ENCODE results near the gene SCYL3.
A peak's percentile ranks its signal among the peaks of the same experiment; 100 is the strongest.
"Not testable (repeated sequence)": the region's sequence is repeated elsewhere in the genome, so short reads cannot be mapped to it uniquely, and the experiment has no call there.

Gene SCYL3

DNA sequence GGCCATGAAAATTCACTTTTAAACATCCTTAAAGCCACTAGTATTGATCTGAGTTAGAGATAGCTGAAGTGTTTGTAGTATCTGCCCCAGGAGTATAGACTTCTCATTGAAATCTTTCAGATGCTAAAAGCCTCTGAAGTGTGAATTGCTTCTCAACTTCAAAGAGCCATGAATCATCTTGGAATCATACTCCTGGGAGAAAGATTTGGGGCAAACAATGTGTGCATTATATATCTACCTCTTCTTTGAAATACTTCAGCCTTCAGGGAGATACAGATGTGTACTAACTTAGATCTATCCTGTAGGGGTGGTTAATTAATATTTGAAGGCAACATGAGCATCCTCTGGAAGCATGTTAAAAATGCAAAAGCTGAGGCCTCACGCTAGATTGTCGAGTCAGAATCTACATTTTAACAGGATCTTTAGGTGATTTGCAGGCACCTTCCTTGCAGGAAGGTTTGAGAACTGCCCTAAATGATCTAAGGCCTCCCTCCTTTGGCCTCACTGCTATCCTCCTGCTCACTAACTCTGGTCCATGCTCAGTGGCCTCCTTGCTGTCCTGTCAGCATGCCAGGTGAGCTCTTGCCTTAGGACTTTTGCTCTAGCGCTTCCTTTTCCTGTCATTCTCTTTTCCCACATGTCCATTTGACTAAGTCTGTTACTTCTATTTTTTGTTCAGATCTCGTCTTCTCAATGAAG lies 6.0 kb upstream of the SCYL3 start:
- DNase-seq (ENCODE audit: low read depth), result no peak

DNA sequence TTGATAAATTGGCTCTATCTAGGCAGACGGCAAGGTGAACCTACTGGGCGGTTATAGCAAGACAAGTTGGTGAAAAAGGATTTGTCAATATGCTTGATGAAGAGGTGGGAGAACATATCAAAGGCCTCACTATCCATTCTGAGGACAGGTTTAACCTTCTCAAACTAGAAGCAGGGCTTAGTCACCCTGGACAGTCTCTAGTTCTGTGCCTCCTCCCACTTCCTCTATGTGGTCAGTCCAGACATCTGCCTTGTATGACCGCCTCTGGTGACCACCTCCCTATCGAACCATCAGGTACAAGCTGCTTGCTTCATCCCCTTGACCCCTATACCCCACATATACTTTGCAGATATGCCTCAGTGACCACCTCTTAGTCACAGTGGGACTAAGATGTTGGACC lies 2.3 kb upstream of the SCYL3 start:
- DNase-seq (ENCODE audit: low read depth), result peak; percentile 43

GRCh38 chr1:169894424-169895145 lies 889 bp upstream of the SCYL3 start:
- no peak for DNase-seq (ENCODE audit: low read depth)

GRCh38 chr1:169892927-169893644 lies 610 bp downstream of the SCYL3 start:
- peak; percentile 44 for DNase-seq (ENCODE audit: low read depth)

DNA sequence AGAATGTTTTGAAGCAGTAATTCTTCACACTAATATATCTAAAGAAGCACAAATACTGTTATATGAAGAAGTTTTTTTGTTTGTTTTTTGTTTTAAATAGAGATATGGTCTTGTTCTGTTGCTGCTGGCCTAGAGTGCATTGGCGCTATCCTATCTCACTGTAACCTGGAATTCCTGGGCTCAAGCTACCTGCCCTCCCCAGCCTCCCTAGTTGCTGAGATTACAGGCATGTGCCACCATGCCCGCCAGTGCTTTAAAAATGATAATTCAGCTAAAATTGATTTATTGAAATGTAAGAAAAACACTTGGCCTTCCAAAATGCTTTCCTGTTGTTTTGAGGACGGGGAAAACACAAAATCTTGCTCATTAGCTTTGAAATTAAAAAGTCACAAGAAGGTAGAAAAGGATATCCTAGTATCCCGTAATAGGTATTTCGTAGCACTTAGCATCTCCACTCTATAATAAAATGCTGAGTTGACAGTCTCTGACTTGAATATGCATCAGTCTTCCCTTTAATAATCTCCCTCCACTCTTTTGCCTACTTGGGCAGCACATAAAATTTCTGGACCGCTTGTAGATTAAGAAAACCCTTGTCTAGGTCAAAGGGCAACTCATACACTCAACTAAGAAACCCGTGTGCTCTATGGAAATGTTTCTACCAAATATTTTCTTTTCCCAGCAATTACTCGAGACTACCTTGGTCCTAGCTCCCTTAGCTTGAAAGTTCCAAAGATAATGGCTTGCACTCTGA lies 1.3 kb downstream of the SCYL3 start:
- peak; percentile 12 for DNase-seq (ENCODE audit: low read depth)

DNA sequence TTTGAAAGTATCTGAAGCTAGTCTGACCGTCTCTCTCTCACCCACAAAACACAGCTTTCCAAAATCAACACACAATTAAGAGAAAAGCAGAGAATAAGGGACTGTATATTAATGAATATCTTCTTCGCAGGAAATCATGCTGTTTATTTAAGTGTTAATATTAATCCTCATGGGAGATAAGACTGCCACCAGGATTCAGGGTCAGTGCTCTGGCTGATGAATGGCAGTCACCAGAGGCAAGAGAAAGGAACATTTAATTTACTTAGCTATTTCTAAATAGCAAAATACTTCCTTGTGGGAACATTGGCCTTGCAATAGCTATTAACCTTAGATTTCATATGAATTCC lies 2.2 kb downstream of the SCYL3 start:
- DNase-seq (ENCODE audit: low read depth), result no peak

DNA sequence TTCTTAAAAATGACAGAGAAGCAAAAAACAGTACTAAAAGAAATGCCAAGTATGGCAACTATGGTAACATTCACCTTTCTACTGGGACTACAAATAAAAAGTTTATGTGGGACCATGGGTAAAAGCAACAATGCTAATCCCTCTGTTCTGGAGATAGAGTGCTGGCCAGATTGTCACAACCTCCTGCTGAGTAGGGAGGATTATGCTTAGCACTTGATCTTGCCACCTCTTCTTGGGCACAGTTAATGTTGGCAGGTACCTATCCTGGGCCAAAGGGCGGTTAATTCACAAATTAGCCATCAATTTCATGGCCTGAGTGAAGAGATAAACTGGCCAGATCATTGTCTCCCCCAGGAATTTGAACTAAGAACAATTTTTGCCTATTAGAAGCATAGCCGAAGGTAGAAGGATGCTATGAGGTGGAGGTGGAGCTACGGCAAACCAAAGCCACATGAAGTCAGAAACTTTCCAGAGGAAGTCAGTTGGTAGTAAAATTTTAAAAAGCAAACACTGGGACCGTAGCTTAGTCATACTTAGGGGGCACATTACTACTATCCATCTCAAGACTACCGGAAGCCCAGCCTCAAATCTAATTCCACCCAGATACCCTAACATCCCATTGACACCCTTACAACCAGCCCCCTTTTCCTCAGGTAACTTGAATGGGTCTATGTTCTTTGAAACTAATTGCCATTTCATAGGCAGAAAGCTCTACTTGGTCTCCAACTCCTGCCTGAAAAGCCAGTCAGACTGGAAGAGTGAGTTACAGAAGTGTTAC lies 2.7 kb downstream of the SCYL3 start:
- no peak for DNase-seq (ENCODE audit: low read depth)

DNA sequence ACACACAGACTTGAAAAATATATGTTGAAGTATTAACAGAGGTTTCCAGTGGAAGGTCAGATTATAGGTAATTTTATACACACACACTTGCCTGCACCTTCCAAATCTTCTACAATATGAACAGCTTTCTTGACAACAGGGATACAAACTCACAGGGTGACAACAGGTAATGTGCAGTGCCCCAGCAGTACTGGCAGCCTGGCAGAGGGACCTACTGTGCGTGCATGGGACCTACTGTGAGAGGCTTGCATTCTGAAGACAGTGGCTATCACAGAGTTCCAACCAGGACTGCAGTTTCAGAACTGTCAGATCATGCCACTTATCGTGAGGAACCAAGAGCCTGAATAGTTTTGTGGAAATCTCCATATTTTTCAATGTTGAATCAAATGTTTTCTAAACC lies 3.8 kb downstream of the SCYL3 start:
- DNase-seq (ENCODE audit: low read depth), result no peak

GRCh38 chr1:169886931-169887330 lies 6.8 kb downstream of the SCYL3 start:
- DNase-seq (ENCODE audit: low read depth), result no peak

DNA sequence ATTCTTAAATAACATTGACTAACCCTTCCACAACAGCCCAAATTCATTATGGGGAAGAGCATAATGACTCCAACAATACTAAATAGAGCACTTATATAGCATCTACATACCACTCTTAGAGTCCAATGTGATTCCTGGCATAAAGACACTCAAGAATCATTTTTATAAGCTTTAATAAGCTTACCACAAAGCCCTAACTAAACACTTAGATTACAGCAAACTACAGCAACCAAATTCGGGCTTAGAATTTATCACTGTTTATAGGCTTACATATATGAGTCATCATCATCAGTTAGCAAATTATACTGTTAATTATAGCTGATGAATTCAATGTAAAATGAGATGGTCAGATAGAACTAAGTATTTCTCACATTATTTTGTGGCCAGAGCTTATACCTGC lies 7.3 kb downstream of the SCYL3 start:
- DNase-seq (ENCODE audit: low read depth), result no peak

- DNase-seq (ENCODE audit: low read depth), result peak; percentile 8
Observed at GRCh38 chr1:169885207-169885606, 8.5 kb downstream of the SCYL3 start.

DNA sequence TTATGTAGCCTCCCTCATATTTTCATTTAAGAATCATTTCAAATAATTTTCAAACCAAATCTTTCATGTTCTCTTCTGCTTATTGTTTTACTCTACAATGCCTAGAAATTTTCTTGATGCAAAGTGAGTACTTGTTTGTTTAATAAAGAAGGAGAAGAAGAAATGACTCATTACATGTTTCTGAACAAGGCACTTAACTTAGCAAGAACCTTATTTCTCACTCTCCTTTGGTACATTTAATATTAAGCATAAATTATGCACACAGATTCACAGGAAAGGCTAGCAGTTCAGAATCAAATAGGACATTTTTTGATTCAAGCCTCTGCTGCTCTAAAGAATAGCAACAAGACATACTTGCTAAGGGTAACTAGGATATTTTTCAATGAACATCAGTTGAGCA lies 9.1 kb downstream of the SCYL3 start:
- no peak for DNase-seq (ENCODE audit: low read depth)

GRCh38 chr1:169882039-169882511 lies 11.6 kb downstream of the SCYL3 start:
- DNase-seq (ENCODE audit: low read depth), result no peak

GRCh38 chr1:169879034-169879840 lies 14.5 kb downstream of the SCYL3 start:
- no peak for DNase-seq (ENCODE audit: low read depth)

DNA sequence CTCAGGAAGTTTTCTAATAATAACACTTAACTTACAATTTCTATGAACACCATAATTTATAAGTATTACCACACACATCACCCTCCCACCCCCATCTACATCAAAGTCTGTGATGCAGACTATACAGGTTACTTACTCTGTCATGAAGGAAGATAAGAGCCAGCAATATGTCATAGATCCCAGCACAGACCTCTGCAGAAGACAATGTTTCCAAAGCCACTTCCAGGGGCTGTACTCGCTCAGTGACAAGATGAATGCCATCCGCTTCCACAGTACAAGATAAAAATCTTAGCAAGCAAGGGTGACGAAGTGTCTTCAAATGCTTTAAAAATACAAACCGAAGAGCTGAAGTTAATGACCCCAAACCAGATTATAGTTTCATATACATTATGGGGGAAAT lies 15.2 kb downstream of the SCYL3 start:
- DNase-seq (ENCODE audit: low read depth), result no peak

DNA sequence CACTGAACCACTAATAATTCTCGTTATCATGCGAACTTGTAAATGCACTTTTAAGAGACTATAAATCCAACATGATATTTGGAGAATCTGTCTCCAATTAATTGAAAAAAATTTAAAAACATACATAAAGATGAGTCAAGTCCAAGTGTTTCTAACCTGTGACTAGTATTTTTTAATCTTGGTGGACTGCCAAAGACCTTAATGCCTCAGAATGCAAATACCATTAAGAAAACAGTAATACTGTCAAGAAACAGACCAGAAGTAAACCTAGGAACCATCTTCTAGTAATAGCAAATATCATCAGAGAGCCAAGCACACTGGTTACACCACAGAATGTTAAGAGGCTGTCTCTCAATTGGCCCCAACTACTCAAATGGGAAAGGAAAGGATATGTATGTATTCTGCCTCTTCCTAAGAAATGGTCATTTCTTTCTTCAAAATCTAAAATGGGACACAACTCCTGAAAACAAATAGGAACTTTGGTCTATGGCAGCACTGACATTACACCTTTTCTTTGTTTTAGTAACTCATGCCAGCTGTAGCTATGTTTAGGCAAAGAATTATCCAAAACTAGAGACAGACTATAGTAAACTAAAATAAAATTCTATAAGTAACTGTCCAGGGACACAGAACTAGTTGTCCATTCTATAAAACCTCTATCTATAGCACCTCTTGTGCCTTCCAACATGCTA lies 15.8 kb downstream of the SCYL3 start:
- no peak for DNase-seq (ENCODE audit: low read depth)

GRCh38 chr1:169874229-169874628 lies 19.5 kb downstream of the SCYL3 start:
- peak; percentile 82 for DNase-seq (ENCODE audit: low read depth)

DNA sequence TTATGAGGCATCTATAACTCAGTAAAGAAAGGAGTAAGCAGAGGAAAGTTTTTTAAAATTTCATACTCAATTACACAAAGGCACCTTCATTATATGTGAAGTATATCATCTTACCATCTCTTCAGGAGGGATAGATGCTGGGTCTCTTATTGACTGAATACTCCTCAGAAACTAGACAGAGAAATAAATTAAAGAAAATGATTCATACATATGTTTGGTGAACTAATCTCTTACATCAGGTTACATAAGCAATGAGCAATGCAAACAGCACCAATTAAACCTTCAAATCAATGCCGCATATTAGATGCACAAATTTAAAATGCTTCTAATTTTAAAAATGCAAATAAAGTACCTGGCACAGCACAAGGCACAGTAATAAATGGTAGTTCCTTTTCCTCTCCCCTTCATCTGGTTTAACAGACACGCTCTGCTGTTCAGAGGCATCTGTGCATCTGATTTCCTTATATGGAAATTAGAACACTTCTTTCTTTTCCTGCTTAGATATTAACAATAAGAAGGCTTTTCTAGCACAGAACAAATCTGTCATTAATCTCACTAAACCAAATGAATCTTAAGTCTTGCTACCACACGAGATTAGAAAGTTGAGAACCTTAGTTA lies 20.0 kb downstream of the SCYL3 start:
- peak; percentile 46 for DNase-seq (ENCODE audit: low read depth)

- peak; percentile 11 for DNase-seq (ENCODE audit: low read depth)
Observed at GRCh38 chr1:169872906-169873305, 20.8 kb downstream of the SCYL3 start.

DNA sequence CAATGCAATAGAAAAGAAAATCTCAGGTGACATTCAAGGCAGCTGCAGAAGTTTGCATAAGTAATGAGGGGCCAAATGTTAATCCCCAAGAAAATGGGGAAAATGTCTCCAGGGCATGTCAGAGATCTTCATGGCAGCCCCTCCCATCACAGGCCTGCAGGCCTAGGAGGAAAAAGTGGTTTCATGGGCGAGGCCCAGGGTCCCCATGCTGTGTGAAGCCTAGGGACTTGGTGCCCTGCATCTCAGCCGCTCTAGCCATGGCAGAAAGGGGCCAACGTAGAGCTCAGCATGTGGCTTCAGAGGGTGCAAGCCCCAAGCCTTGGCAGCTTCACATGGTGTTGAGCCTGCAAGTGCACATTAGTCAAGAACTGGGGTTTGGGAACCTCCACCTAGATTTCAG lies 21.7 kb downstream of the SCYL3 start:
- DNase-seq (ENCODE audit: low read depth), result not testable (repeated sequence)
